Activated CD4-positive, alpha-beta T cell treated with anti-CD3 and anti-CD28 coated beads, Interleukin-2, amount 50 U/mL, for 16 hours (primary cell): Measurements from ENCODE around the gene USP14.

Experiments used
- DNase-seq: peaks from one replicate; pipeline ENCODE4 v3.0.0-alpha.2; 2020

Gene USP14

DNA sequence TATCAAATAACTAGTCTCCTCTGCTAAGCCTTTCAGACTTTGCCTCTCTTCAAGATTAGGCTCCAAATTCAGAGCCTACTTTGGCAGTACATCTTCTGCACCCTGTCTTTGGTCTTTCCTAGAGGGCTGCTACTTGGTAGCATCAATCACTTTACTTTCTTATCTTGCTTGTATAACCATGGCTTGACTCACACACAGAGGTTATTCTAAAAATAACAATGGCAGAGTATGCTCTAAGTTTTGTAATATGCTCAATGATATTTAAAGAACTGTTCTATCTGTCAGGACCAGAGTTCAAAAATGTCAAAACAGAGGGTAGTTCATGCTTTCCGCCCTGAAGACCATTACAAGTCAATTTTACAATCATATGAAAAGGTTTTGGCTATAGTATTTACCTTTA lies 81.8 kb downstream of the USP14 start:
- no peak for DNase-seq

GRCh38 chr18:245282-245847 lies 87.0 kb downstream of the USP14 start:
- no peak for DNase-seq

DNA sequence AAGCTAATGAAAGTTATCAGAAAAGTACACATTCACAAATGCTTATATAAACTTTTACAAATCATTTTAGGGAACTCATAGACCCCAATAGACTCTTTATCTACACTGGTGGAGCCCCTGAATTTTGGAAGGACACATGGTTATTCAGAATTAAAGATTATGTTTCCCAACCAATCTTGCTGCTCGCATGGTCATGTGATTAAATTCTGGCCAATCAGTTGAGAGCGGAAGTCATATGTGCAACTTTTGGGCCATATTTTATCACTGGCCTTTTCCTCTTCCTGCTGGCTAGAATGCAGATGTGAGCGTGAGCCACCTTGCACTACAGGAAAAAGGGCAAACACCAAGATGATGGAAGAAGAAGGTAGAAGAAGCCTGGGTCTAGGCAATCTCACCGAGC lies 89.7 kb downstream of the USP14 start:
- no peak for DNase-seq

DNA sequence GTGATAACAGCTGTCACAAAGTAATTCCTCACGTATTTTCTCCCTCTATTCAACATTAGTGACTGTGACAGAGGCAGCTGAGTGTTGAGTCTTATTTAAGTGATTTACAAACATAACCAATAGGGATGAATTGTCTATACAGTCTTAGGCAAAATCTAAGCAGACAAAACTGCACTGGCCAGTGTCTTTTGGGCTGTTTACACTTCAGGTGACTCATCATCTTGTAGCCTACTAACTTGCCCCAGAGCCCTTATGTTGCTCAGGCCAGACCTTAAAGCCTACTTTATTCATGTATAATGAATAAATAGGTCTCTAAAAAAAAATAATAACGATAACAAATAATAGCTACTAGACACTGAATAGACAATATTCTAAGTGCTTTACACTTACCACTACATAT lies 92.3 kb downstream of the USP14 start:
- no peak for DNase-seq

GRCh38 chr18:251572-251971 lies 93.2 kb downstream of the USP14 start:
- DNase-seq: no peak

GRCh38 chr18:253121-253520 lies 94.8 kb downstream of the USP14 start:
- no peak for DNase-seq

DNA sequence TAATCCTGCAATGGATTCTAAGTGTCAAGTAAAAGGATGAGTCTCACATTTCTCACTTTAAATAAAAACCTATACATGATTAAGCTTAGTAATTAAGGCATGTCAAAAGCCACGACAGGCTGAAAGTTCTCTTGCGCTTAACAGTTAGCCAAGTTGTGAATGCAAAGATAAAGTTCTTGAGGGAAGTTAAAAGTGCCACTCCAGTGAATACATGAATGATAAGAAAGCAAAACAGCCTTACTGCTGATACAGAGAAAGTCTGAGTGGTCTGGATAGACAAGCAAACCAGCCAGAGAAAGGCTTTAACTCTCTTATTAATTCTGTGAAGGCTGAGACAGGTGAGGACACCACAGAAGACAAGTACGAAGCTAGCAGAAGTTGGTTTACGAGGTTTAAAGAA lies 96.8 kb downstream of the USP14 start:
- no peak for DNase-seq

- no peak for DNase-seq
Measured at GRCh38 chr18:260547-260946, 102.2 kb downstream of the USP14 start.

GRCh38 chr18:261398-262073 lies 103.2 kb downstream of the USP14 start:
- DNase-seq: no peak
